Tibial nerve (tissue), 4 donors: ENCODE data around the gene ATP6V1G3.

Experiments used
- EP300 ChIP-seq, 2 donors: sonication (generic); formaldehyde crosslinking; IDR thresholded peaks; one replicate each; pipeline ENCODE4 v1.6.1; 2017; ENCODE audit warnings: antibody characterized with exemption in 2 of 2, mild to moderate bottlenecking in 1 of 2
- POLR2A ChIP-seq, 2 donors: fragments of 450-650 bp; IDR thresholded peaks; one replicate each; pipeline ENCODE4 v1.6.1; 2017; ENCODE audit warnings: antibody characterized with exemption in 2 of 2, mild to moderate bottlenecking in 2 of 2, moderate library complexity in 2 of 2
- TF ChIP-seq, protein P1 (sequence below), 5 experiments: fragments of 200-600 bp in 3 of 5; fragments of 450-650 bp in 2 of 5; sonication (generic) in 3 of 5; IDR thresholded peaks; one replicate each; pipeline ENCODE4 v1.5.1; 2016 to 2019; ENCODE audit warnings: antibody characterized with exemption in 5 of 5, mild to moderate bottlenecking in 3 of 5, moderate library complexity in 2 of 5

DNA sequence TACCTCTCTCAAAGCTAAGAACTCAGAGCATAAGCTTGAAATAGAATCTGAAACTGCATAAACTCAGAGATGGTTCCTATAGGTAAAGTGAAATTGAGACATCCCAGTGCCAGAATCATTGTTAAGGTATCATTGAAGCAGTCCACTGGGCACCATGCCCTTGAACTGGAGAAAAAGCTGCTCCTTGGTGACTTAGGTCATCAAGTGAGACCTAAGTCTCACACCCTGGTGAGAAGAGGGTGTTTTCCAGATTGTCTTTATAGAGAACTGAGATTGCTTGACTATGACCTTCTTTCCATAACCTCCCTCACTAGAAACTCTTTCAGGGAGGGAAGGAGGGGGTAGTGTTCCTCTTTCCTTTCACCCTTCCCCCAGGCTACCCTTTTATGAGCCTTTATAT lies 9.4 kb upstream of the ATP6V1G3 start:
- no peak for TF ChIP-seq POLR2A (IDR thresholded peaks at IDR 0.05)
- TF ChIP-seq, protein P1, sequence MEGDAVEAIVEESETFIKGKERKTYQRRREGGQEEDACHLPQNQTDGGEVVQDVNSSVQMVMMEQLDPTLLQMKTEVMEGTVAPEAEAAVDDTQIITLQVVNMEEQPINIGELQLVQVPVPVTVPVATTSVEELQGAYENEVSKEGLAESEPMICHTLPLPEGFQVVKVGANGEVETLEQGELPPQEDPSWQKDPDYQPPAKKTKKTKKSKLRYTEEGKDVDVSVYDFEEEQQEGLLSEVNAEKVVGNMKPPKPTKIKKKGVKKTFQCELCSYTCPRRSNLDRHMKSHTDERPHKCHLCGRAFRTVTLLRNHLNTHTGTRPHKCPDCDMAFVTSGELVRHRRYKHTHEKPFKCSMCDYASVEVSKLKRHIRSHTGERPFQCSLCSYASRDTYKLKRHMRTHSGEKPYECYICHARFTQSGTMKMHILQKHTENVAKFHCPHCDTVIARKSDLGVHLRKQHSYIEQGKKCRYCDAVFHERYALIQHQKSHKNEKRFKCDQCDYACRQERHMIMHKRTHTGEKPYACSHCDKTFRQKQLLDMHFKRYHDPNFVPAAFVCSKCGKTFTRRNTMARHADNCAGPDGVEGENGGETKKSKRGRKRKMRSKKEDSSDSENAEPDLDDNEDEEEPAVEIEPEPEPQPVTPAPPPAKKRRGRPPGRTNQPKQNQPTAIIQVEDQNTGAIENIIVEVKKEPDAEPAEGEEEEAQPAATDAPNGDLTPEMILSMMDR (IDR thresholded peaks at IDR 0.05): no peak
- no peak for TF ChIP-seq EP300 (IDR thresholded peaks at IDR 0.05)
